ENCODE measurements around the gene PPARD.

- TF ChIP-seq CTCF (IDR thresholded peaks at IDR 0.05; ENCODE audit: low read depth, low read length) = no peak
- TF ChIP-seq EZH2phosphoT487 (IDR thresholded peaks at IDR 0.05; ENCODE audit: low read depth) = no peak
Observed at GRCh38 chr6:35401514-35401913, 59.2 kb downstream of the PPARD start.
